Activated CD4-positive, CD25-positive, alpha-beta regulatory T cell treated with anti-CD3 and anti-CD28 coated beads, Interleukin-2, amount 50 U/mL, for 72 hours (primary cell): ENCODE measurements around the gene ITPR2.
"Not testable (repeated sequence)": the region's sequence is repeated elsewhere in the genome, so short reads cannot be mapped to it uniquely, and the experiment has no call there.

Source experiments
- DNase-seq: peaks from one replicate; pipeline ENCODE4 v3.0.0; 2021

ITPR2 gene

GRCh38 chr12:26319511-26319910 lies 513.5 kb downstream of the ITPR2 start:
- no peak for DNase-seq

- DNase-seq: peak; percentile 34
These were observed 514.3 kb downstream of the ITPR2 start for GRCh38 chr12:26318661-26319068.

- DNase-seq: no peak
These were observed 514.9 kb downstream of the ITPR2 start for GRCh38 chr12:26317942-26318575.

GRCh38 chr12:26314103-26314502 lies 518.9 kb downstream of the ITPR2 start:
- DNase-seq: not testable (repeated sequence)

GRCh38 chr12:26310489-26310888 lies 522.5 kb downstream of the ITPR2 start:
- not testable (repeated sequence) for DNase-seq

GRCh38 chr12:26309634-26310033 lies 523.4 kb downstream of the ITPR2 start:
- no peak for DNase-seq

- no peak for DNase-seq
These were observed 528.7 kb downstream of the ITPR2 start for GRCh38 chr12:26304273-26304672.

- no peak for DNase-seq
These were observed 529.6 kb downstream of the ITPR2 start for GRCh38 chr12:26303418-26303817.

GRCh38 chr12:26302776-26303175 lies 530.2 kb downstream of the ITPR2 start:
- no peak for DNase-seq

GRCh38 chr12:26299751-26300150 lies 533.2 kb downstream of the ITPR2 start:
- no peak for DNase-seq

GRCh38 chr12:26298785-26299621 lies 534.0 kb downstream of the ITPR2 start:
- no peak for DNase-seq

GRCh38 chr12:26297396-26298070 lies 535.5 kb downstream of the ITPR2 start:
- DNase-seq: no peak

- DNase-seq: no peak
These were observed 538.0 kb downstream of the ITPR2 start for GRCh38 chr12:26295001-26295400.

GRCh38 chr12:26293612-26294011 lies 539.4 kb downstream of the ITPR2 start:
- DNase-seq: no peak

GRCh38 chr12:26292596-26292995 lies 540.4 kb downstream of the ITPR2 start:
- DNase-seq: no peak

- no peak for DNase-seq
These were observed 542.4 kb downstream of the ITPR2 start for GRCh38 chr12:26290565-26290964.

GRCh38 chr12:26287671-26288381 lies 545.2 kb downstream of the ITPR2 start:
- DNase-seq: no peak
